HUES48 (cell line): ENCODE measurements around the gene PCBP3.
"Not testable (repeated sequence)": the region's sequence is repeated elsewhere in the genome, so short reads cannot be mapped to it uniquely, and the experiment has no call there.

ENCODE experiments used
- H3K27ac ChIP-seq: one replicate; pipeline ENCODE4 v1.7.0; 2013; ENCODE audit warnings: low read depth, low read length, inconsistent platforms
- H3K27me3 ChIP-seq: 2 replicates; pipeline ENCODE4 v1.6.1; 2013; ENCODE audit warnings: mild to moderate bottlenecking, low read length; ENCODE audit not compliant: control insufficient read depth, insufficient read depth
- H3K36me3 ChIP-seq: 2 replicates; pipeline ENCODE4 v1.6.1; 2013; ENCODE audit warnings: low read length; ENCODE audit not compliant: control insufficient read depth, insufficient read depth
- H3K4me1 ChIP-seq: 2 replicates; pipeline ENCODE4 v1.6.1; 2013; ENCODE audit warnings: mild to moderate bottlenecking, low read length; ENCODE audit not compliant: control insufficient read depth, insufficient read depth
- H3K4me3 ChIP-seq: 2 replicates; pipeline ENCODE4 v1.5.1; 2013; ENCODE audit warnings: mild to moderate bottlenecking, low read depth, low read length
- H3K9ac ChIP-seq: 2 replicates; pipeline ENCODE4 v1.6.1; 2013; ENCODE audit warnings: mild to moderate bottlenecking, low read depth, low read length, moderate library complexity
- H3K9me3 ChIP-seq: 2 replicates; pipeline ENCODE4 v1.6.1; 2013; ENCODE audit warnings: low read length; ENCODE audit not compliant: control insufficient read depth, insufficient read depth

The PCBP3 gene

GRCh38 chr21:45843426-45843825 lies 199.9 kb downstream of the PCBP3 start:
- H3K4me3 ChIP-seq = no peak overlapping the region
- H3K27me3 ChIP-seq = no peaks in the 10 kb centered on the region
- H3K9ac ChIP-seq = no peak overlapping the region
- no peaks in the 10 kb centered on the region for H3K36me3 ChIP-seq
- H3K9me3 ChIP-seq = peaks cover 12% of the 10 kb centered on the region
- peaks cover 6% of the 10 kb centered on the region; the same call in 1 of the 2 replicates for H3K4me1 ChIP-seq
- H3K27ac ChIP-seq = no peak overlapping the region

- Histone ChIP-seq H3K27me3 (no peaks in the 10 kb centered on the region), H3K9ac (no peak overlapping the region), H3K36me3 (no peaks in the 10 kb centered on the region), H3K4me3 (no peak overlapping the region), H3K9me3 (peaks cover 12% of the 10 kb centered on the region), H3K27ac (no peak overlapping the region), H3K4me1 (no peaks in the 10 kb centered on the region)
Measured at GRCh38 chr21:45844181-45844580, 200.7 kb downstream of the PCBP3 start.

GRCh38 chr21:45845063-45845769 lies 201.7 kb downstream of the PCBP3 start:
- no peak overlapping the region for H3K4me3 ChIP-seq
- no peaks in the 10 kb centered on the region for H3K36me3 ChIP-seq
- no peaks in the 10 kb centered on the region for H3K27me3 ChIP-seq
- H3K9ac ChIP-seq = no peak overlapping the region
- no peak overlapping the region for H3K27ac ChIP-seq
- peaks cover 12% of the 10 kb centered on the region for H3K9me3 ChIP-seq
- no peaks in the 10 kb centered on the region for H3K4me1 ChIP-seq

- H3K4me3 ChIP-seq = no peak overlapping the region
- H3K9ac ChIP-seq = no peak overlapping the region
- H3K27me3 ChIP-seq = no peaks in the 10 kb centered on the region
- H3K9me3 ChIP-seq = peaks cover 8% of the 10 kb centered on the region
- H3K27ac ChIP-seq = no peak overlapping the region
- no peaks in the 10 kb centered on the region for H3K4me1 ChIP-seq
- no peaks in the 10 kb centered on the region for H3K36me3 ChIP-seq
Measured at GRCh38 chr21:45845770-45846090, 202.2 kb downstream of the PCBP3 start.

GRCh38 chr21:45846373-45847160 lies 203.0 kb downstream of the PCBP3 start:
- Histone ChIP-seq H3K4me1 (no peaks in the 10 kb centered on the region), H3K36me3 (no peaks in the 10 kb centered on the region), H3K9ac (no peak overlapping the region), H3K27ac (no peak overlapping the region), H3K4me3 (no peak overlapping the region), H3K27me3 (no peaks in the 10 kb centered on the region), H3K9me3 (no peaks in the 10 kb centered on the region)

- H3K36me3 ChIP-seq = no peaks in the 10 kb centered on the region
- H3K4me3 ChIP-seq = no peak overlapping the region
- no peak overlapping the region for H3K9ac ChIP-seq
- H3K9me3 ChIP-seq = no peaks in the 10 kb centered on the region
- H3K27me3 ChIP-seq = no peaks in the 10 kb centered on the region
- H3K4me1 ChIP-seq = no peaks in the 10 kb centered on the region
- no peak overlapping the region for H3K27ac ChIP-seq
Measured at GRCh38 chr21:45847870-45848269, 204.3 kb downstream of the PCBP3 start.

- no peaks in the 10 kb centered on the region for H3K9me3 ChIP-seq
- H3K27me3 ChIP-seq = no peaks in the 10 kb centered on the region
- no peaks in the 10 kb centered on the region for H3K36me3 ChIP-seq
- no peak overlapping the region for H3K9ac ChIP-seq
- H3K4me1 ChIP-seq = no peaks in the 10 kb centered on the region
- no peak overlapping the region for H3K27ac ChIP-seq
- H3K4me3 ChIP-seq = no peak overlapping the region
Measured at GRCh38 chr21:45848331-45848730, 204.8 kb downstream of the PCBP3 start.

- Histone ChIP-seq H3K9ac (no peak overlapping the region), H3K27me3 (no peaks in the 10 kb centered on the region), H3K4me1 (no peaks in the 10 kb centered on the region), H3K36me3 (no peaks in the 10 kb centered on the region), H3K9me3 (no peaks in the 10 kb centered on the region), H3K4me3 (no peak overlapping the region), H3K27ac (no peak overlapping the region)
Measured at GRCh38 chr21:45848805-45849204, 205.3 kb downstream of the PCBP3 start.

- Histone ChIP-seq H3K27ac (no peak overlapping the region), H3K9me3 (no peaks in the 10 kb centered on the region), H3K36me3 (no peaks in the 10 kb centered on the region), H3K9ac (no peak overlapping the region), H3K4me1 (no peaks in the 10 kb centered on the region), H3K4me3 (no peak overlapping the region), H3K27me3 (no peaks in the 10 kb centered on the region)
Measured at GRCh38 chr21:45849651-45850050, 206.1 kb downstream of the PCBP3 start.

GRCh38 chr21:45850181-45850580 lies 206.7 kb downstream of the PCBP3 start:
- Histone ChIP-seq H3K9ac (no peak overlapping the region), H3K4me3 (no peak overlapping the region), H3K27me3 (no peaks in the 10 kb centered on the region), H3K27ac (no peak overlapping the region), H3K4me1 (peaks cover 4% of the 10 kb centered on the region; the same call in 1 of the 2 replicates), H3K9me3 (no peaks in the 10 kb centered on the region), H3K36me3 (no peaks in the 10 kb centered on the region)

GRCh38 chr21:45852386-45852785 lies 208.9 kb downstream of the PCBP3 start:
- peaks cover 21% of the 10 kb centered on the region for H3K4me1 ChIP-seq
- H3K9ac ChIP-seq, H3K4me3 ChIP-seq, H3K27me3 ChIP-seq, H3K36me3 ChIP-seq, H3K27ac ChIP-seq, H3K9me3 ChIP-seq: not testable (repeated sequence)
